HG03571 (cell line): ENCODE results near the gene POP4.

Source experiments
- ATAC-seq: cut with Tn5 transposase; IDR thresholded peaks from one replicate; pipeline ENCODE4 v1.9.1; 2021; ENCODE audit not compliant: unreplicated experiment

The POP4 gene

GRCh38 chr19:29629836-29630534 lies 23.9 kb downstream of the POP4 start:
- ATAC-seq: no peak

GRCh38 chr19:29630655-29631054 lies 24.6 kb downstream of the POP4 start:
- no peak for ATAC-seq

- ATAC-seq: no peak
Measured at GRCh38 chr19:29631450-29631849, 25.4 kb downstream of the POP4 start.

GRCh38 chr19:29634002-29634401 lies 27.9 kb downstream of the POP4 start:
- ATAC-seq: no peak

GRCh38 chr19:29634423-29635130 lies 28.5 kb downstream of the POP4 start:
- ATAC-seq: no peak

GRCh38 chr19:29635963-29636362 lies 29.9 kb downstream of the POP4 start:
- ATAC-seq: no peak

- ATAC-seq: no peak
Measured at GRCh38 chr19:29636553-29637360, 30.7 kb downstream of the POP4 start.

GRCh38 chr19:29639086-29639485 lies 33.0 kb downstream of the POP4 start:
- no peak for ATAC-seq

GRCh38 chr19:29640231-29640630 lies 34.1 kb downstream of the POP4 start:
- ATAC-seq: no peak

GRCh38 chr19:29641597-29641996 lies 35.5 kb downstream of the POP4 start:
- ATAC-seq: no peak

- ATAC-seq: no peak
Measured at GRCh38 chr19:29643361-29643935, 37.4 kb downstream of the POP4 start.

GRCh38 chr19:29644210-29644609 lies 38.1 kb downstream of the POP4 start:
- ATAC-seq: no peak

- ATAC-seq: no peak
Measured at GRCh38 chr19:29645491-29645867, 39.4 kb downstream of the POP4 start.

GRCh38 chr19:29645911-29646310 lies 39.8 kb downstream of the POP4 start:
- no peak for ATAC-seq

- ATAC-seq: no peak
Measured at GRCh38 chr19:29650772-29651387, 44.8 kb downstream of the POP4 start.

GRCh38 chr19:29651622-29652394 lies 45.7 kb downstream of the POP4 start:
- ATAC-seq: no peak

- no peak for ATAC-seq
Measured at GRCh38 chr19:29653398-29653797, 47.3 kb downstream of the POP4 start.

GRCh38 chr19:29655648-29656335 lies 49.7 kb downstream of the POP4 start:
- ATAC-seq: no peak

GRCh38 chr19:29658221-29658991 lies 52.3 kb downstream of the POP4 start:
- ATAC-seq: no peak
